ENCODE measurements around the gene EPB41L4A. TPM values are rescaled to one million over a fixed set of nuclear protein-coding genes. Genes with fewer than 3 reads are reported as not detected.
"Not testable (repeated sequence)": the region's sequence is repeated elsewhere in the genome, so short reads cannot be mapped to it uniquely, and the experiment has no call there.

Gene EPB41L4A
- total RNA-seq, 1 experiment from 2014 or later: 7.9 TPM

DNA sequence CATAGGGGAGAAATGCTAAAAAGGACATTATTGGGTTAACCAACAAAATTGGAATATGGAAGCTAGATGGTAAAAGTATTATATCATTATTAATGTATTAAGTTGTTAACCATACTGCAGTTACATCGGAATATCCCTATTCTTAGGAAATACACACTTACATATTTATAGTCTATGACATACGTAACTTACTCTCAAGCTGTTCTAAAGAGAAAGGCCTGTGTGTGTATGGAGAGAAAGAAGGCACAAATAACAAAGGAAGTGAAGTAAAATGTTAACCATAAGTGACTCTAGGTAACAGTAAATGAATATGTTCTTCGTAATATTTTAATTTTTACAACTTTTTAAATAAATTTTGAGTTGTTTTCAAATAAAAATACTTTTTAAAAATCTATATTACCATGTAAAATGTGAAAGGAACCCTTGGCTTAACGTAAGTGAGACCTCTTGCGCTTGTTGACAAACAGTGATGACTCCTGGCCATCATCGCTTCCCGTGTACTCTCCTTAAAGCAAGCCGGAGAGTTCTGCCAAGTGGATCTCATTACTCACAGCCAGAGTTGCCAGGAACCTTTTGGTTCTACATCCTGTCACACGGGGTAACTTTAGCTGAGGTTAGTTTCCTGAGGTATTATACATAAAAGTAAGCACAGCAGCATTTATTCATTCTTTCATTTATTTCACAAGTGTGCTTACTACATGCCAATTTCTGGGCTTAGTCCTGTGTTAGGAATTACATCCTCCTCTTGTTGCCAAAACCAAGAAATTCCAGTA is 165.4 kb downstream of the EPB41L4A start:
- DNase-seq (ENCODE audit: low read depth): peak; percentile 53

DNA sequence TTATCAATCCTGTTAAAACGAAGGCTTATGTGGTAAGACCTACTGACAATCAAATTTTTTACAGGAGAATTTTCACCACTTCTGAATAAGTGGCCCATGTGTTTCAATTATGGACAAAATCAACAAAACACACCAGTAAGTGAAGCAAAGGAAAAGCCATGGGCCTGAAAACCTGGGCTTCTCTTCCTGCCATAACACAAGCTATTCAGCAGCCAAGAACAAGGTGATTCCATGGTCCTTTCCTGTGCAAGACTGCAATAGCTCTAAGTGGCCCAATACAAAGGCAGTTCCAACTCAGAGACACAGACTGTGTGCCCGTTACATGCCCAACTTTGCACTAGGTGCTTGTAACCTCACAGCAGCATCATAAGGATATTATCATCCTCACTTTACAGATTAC is 168.5 kb downstream of the EPB41L4A start:
- DNase-seq (ENCODE audit: low read depth): no peak

GRCh38 chr5:112248623-112249022 is 170.5 kb downstream of the EPB41L4A start:
- DNase-seq (ENCODE audit: low read depth): no peak

GRCh38 chr5:112247960-112248359 is 171.1 kb downstream of the EPB41L4A start:
- DNase-seq (ENCODE audit: low read depth): no peak

DNA sequence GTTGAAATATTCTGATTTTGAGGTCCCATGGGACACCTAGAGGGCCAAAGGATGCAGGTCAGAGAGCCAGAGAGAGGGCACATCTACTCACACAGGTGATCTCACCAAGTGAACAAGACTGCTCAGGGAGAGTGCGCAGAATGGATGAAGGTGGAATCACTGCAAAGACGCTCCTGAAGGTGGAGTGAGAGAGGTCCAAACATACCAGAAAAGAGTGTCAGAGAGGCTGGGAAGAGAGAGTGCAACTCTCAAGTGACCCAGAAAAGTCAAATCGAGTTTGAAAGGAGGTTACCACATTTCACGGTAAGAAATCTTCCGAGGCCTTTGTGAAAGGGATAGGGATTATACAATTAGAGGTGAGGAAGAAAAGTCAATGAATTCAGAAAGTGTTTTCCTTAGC is 173.4 kb downstream of the EPB41L4A start:
- DNase-seq (ENCODE audit: low read depth): no peak

DNA sequence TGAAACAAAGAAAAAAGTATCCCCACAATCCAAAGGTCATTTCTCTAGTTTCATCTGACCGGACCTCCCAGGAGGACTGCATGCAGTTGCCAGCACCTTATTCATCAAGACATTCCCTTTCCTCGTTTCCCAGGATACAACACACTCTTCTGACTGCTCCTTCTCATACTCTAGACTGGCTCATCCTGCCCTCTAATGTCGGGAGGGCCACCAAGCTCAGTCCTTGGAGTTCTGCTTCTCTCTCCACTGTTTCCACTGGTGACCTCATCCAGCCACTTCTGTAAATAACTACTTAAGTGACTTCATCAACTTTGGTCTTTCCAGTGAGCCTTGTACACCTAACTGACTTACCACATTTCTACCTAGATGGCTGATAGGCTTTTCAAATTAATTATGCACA is 179.1 kb downstream of the EPB41L4A start:
- peak; percentile 22 for DNase-seq (ENCODE audit: low read depth)

DNA sequence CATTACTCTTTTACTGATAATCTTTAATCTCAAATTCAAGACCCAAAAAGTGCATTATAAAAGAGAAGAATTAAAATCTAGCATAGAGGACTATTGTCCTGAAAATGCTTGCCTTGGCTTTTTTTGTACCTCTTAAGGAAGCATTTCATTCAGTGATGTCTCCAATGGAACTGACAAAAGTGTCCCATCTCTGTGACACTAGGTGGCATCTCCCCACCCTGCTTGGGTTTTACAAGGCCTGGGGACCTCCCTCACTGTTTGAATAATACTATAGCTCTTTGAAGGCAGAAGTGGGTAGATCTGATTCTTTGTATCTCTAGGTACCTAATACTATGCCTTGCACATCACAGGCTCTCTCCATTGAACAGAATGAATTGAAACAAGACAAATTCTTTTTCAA is 180.6 kb downstream of the EPB41L4A start:
- no peak for DNase-seq (ENCODE audit: low read depth)

- DNase-seq (ENCODE audit: low read depth): no peak
These were observed 181.6 kb downstream of the EPB41L4A start for GRCh38 chr5:112237456-112237855.

- DNase-seq (ENCODE audit: low read depth): no peak
These were observed 185.1 kb downstream of the EPB41L4A start for GRCh38 chr5:112234000-112234399.

DNA sequence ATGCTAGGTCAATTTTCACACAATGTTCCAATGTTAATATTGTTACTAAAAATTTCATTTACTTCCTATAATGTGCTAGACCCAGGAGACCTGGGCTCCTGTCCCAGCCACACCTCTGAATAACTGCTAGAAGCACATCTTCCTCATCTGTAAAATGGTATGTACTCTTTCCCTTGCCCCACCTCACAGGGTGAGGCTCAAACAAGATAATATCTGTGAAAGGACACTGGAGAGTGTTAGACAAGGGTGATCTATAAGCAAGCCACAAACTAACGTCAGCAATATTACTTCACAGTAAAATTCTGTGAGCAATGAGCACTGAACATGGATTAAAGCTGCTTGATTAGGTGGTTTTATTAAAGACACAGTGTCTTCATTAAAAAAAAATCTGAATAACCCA is 186.4 kb downstream of the EPB41L4A start:
- DNase-seq (ENCODE audit: low read depth): no peak

DNA sequence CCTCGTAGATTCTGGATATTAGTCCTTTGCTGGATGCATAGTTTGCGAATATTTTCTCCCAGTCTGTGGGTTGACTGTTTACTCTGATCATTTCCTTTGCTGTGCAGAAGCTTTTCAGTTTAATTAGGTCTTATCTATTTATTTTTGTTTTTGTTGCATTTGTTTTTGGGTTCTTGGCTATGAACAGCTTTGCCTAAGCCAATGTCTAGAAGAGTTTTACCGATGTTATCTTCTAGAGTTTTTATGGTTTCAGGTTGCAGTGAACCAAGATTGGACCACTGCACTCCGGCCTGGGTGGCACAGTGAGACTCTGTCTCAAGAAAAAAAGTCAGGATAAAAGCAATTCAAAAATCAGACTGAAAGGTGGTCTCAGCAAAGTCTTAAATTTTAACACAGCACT is 188.5 kb downstream of the EPB41L4A start:
- DNase-seq (ENCODE audit: low read depth): no peak

DNA sequence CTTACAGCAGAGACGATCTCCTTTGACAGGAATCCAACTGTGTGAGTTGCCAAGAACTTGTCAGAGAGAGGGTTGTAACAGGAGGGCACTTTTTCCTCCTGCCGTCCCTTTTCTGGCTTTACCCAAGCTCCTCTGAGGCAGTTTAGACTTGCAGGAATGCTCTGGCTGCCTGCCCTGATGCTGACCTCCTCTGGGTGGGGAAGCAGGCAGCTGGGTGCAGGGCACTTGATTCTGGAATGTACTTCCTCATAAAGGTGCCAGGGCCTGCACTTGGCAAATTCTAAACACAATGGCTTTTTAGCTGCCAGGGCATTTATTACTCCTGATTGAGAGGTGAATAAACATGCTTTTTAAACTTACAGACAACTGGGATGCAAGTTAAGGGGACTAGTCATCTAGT is 190.4 kb downstream of the EPB41L4A start:
- peak; percentile 65 for DNase-seq (ENCODE audit: low read depth)

DNA sequence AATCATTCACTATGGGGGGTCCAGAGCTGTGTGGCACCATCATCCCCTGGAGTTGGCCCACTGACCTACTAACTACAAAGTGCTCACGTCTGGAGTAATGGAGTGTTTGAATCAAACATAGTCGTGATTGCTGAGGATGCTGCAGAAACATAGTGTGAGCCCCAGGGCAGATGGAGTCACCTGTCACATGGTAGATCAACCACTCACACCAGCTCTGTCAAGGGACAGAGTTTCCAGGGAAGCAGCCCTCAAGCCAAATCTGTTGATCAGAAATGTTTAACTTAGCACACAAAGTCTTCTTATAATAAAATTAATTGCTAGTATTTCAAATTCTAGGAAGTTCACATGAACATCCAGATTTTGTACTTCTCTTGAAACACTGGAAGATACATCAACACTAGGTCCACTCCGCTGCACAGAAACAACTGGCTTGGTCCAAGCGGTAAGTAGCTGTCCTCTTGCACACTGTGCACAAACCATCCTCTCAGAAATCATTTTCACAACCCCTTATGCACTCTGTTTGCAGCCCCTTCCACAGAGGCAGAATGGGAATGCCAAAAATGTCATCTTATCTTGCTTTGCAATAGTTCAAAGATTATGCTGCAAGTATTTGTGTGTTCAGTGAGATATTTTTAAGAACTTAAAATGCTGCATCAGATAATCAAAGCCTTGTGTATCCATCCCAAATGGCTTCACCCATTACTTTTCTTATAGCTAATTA is 191.0 kb downstream of the EPB41L4A start:
- no peak for DNase-seq (ENCODE audit: low read depth)

- DNase-seq (ENCODE audit: low read depth): no peak
These were observed 192.9 kb downstream of the EPB41L4A start for GRCh38 chr5:112226215-112226614.

DNA sequence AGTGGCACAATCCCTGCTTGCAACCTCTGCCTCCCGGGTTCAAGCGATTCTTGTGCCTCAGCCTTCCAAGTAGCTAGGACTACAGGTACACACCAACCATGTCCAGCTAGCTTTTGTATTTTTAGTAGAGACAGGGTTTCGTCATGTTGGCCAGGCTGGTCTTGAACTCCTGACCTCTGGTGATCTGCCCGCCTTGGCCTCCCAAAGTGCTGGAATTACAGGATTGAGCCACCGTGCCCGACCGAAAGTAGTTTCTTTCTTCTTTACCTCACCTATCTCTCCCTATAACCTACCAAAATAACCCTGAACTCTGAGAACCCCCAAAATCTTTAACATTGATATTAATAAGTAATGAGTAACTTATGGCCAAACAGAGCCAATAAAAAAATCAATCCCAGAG is 196.1 kb downstream of the EPB41L4A start:
- DNase-seq (ENCODE audit: low read depth): not testable (repeated sequence)

- no peak for DNase-seq (ENCODE audit: low read depth)
These were observed 197.9 kb downstream of the EPB41L4A start for GRCh38 chr5:112221128-112221527.

DNA sequence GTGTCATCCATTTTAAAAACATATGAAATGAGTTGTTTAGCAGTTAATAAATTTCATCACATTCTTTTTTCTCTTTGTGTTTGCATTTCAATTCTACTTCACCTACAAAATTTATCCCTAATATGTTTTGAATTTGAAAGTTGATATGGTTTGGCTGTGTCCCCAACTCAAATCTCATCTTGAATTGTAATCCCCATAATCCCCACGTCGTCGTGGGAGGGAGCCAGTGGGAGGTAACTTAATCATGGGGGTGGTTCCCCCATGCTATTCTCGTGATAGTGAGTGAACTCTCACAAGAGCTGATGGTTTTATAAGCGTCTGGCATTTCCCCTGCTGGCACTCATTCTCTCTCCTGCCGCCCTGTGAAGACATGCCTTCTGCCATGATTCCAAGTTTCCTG is 200.1 kb downstream of the EPB41L4A start:
- DNase-seq (ENCODE audit: low read depth): no peak

DNA sequence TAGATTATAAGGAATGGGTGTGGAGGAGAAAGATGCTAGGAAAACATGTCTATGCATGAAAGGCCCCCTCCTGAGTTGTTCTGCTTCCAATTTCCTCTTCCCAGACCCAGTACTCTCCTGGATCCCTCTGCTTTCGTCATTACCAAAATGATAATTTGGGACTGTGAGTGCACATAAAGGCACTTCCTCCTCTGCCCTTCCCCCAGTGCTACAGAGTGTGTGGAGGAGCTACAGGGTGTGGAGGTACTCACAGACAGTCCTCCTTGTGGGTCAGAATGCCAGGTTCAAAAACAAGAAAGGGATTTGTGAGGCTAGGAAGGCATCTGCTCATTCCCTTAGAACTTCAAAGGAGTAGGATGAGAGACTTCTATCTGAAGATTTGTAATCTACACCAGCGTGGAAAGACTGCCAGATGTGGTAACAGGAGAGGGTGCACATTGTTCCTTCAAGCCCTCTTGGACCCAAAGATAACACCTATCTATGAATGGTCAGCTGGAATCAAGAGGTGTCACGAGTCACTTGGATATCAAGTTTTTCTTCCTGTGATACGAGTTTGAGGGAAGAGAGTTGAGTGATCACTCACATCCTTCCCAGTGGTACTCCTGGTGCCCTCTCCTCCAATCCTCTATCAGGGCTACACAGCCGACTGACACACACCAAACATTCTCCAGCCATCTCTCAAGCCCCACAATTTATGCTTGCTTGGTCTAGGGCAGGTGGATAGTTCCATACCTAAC is 201.1 kb downstream of the EPB41L4A start:
- no peak for DNase-seq (ENCODE audit: low read depth)

GRCh38 chr5:112216140-112216539 is 202.9 kb downstream of the EPB41L4A start:
- DNase-seq (ENCODE audit: low read depth): no peak

- peak; percentile 35 for DNase-seq (ENCODE audit: low read depth)
These were observed 208.6 kb downstream of the EPB41L4A start for GRCh38 chr5:112210430-112211005.

DNA sequence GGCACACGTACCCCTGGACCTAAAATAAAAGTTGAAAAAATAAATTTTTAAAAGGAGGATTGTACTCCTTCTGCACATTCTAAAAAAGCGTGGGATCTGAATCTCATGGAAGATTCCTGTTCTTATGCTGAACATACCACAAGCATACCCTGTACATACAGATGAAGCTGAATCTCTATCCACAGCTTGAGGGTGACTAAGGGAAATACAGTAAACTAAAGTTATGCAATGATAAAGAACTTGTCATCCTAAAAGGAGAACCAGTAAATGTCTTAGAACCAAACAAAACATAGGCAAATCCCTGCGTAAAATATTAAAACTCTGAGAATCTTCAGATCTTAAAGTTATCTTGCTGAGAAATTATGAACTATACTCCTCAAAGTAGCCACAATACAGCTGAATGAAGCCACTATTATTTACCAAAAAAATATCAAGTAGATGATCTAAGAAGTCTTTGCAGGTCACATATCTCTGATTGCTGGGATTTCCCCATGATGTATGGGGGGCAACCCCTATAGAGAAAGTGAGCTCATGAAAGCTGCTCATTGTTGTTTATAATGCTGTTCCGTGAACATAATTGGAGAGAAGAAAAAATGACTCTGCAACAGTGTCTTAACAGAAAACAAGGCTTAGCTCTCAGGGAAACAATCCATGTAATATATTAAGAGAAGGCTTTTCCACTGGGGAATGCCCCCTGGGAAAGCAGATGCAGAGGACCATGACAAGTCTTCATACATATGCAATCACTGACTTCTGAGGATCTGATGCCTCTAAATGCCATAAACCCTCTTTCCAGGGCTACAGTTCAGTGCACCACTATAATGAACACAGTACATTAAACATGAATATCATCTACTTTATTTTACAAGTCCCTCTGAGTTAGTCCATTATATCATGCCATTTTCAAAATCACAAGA is 210.1 kb downstream of the EPB41L4A start:
- DNase-seq (ENCODE audit: low read depth): no peak

All from Daoy (cell line).